Subcutaneous abdominal adipose tissue (tissue), 5 donors: ENCODE results near the gene CMIP.

Experiments used
- H3K27ac ChIP-seq: one replicate; pipeline ENCODE4 v1.7.0; 2013; ENCODE audit warnings: low read depth, mild to moderate bottlenecking, inconsistent platforms, low read length, moderate library complexity
- H3K27me3 ChIP-seq, 5 donors: one replicate each; pipeline ENCODE4 v1.7.0; 2013; ENCODE audit warnings: low read length in 5 of 5, inconsistent platforms in 1 of 5; ENCODE audit not compliant: control insufficient read depth in 5 of 5, insufficient read depth in 4 of 5
- H3K36me3 ChIP-seq, 5 donors: one replicate each; pipeline ENCODE4 v1.7.0; 2013; ENCODE audit warnings: low read length in 5 of 5; ENCODE audit not compliant: control insufficient read depth in 5 of 5, insufficient read depth in 5 of 5
- H3K4me1 ChIP-seq, 5 donors: one replicate each; pipeline ENCODE4 v1.7.0; 2013; ENCODE audit warnings: low read length in 5 of 5, mild to moderate bottlenecking in 3 of 5, moderate library complexity in 1 of 5; ENCODE audit not compliant: control insufficient read depth in 5 of 5, insufficient read depth in 5 of 5
- H3K4me3 ChIP-seq, 5 donors: one replicate each; pipeline ENCODE4 v1.7.0; 2013; ENCODE audit warnings: low read length in 5 of 5, low read depth in 1 of 5
- H3K9ac ChIP-seq, 5 donors: one replicate each; pipeline ENCODE4 v1.7.0; 2013; ENCODE audit warnings: low read length in 5 of 5, mild to moderate bottlenecking in 4 of 5, moderate library complexity in 3 of 5
- H3K9me3 ChIP-seq, 5 donors: one replicate each; pipeline ENCODE4 v1.7.0; 2013; ENCODE audit warnings: low read length in 5 of 5; ENCODE audit not compliant: control insufficient read depth in 5 of 5
- donor health status: healthy.
- donor health status: healthy.
- donor health status: healthy.
- donor health status: healthy.
- donor health status: healthy.

The CMIP gene

DNA sequence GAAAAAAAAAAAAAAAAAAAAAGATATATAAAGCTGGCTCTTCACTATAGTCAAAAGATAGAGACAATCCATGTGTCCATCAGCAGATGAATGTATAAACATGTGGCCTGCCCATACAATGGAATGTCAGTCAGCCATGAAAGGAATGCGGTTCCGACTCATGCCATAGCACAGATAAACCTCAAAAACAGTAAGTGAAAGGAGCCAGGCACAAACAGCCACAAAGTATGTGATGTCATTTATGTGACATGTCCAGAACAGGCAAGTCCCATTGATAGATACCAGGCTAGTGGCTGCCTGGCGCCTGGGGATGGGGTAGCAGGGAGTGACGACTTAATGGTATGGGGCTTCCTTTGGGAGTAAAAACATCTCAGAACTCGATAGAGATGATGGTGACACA lies 155.7 kb downstream of the CMIP start:
- Histone ChIP-seq H3K4me1 (peaks cover 5 to 31% (median 21%) of the 10 kb centered on the region in 5 donors), H3K27me3 (no peaks in the 10 kb centered on the region), H3K9ac (peak overlapping the region in 1 of 5 donors; percentile 10), H3K4me3 (peak overlapping the region in 1 of 5 donors; percentile 32), H3K27ac (no peak overlapping the region), H3K9me3 (no peaks in the 10 kb centered on the region), H3K36me3 (no peaks in the 10 kb centered on the region)

DNA sequence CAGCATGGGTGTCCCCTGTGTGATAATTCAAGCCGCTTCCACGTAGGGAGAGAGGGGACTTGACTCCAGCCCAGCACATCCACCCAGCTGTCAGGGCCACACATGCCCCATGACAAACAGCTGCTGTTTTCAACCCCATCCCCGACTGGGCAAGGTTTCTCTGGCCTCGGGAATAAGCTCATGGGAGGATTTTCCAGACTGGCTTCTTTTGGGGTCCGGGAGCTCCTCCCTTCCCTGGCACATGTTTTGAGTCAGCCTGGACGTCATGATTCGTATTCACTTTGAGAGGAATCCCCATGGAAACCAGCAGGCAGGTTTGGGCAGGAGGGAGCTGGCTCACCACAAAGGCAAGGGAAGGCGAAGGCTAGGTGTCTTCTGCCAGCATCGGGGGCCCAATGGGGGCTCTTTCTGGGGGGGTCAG lies 156.4 kb downstream of the CMIP start:
- no peaks in the 10 kb centered on the region for H3K9me3 ChIP-seq
- peaks cover 5 to 31% (median 21%) of the 10 kb centered on the region in 5 donors for H3K4me1 ChIP-seq
- no peaks in the 10 kb centered on the region for H3K27me3 ChIP-seq
- peak overlapping the region in 3 of 5 donors; percentile 10 to 38 (median 38) for H3K9ac ChIP-seq
- peak overlapping the region; percentile 69 for H3K27ac ChIP-seq
- H3K4me3 ChIP-seq = peak overlapping the region in 2 of 5 donors; percentile 21 to 32
- no peaks in the 10 kb centered on the region for H3K36me3 ChIP-seq

DNA sequence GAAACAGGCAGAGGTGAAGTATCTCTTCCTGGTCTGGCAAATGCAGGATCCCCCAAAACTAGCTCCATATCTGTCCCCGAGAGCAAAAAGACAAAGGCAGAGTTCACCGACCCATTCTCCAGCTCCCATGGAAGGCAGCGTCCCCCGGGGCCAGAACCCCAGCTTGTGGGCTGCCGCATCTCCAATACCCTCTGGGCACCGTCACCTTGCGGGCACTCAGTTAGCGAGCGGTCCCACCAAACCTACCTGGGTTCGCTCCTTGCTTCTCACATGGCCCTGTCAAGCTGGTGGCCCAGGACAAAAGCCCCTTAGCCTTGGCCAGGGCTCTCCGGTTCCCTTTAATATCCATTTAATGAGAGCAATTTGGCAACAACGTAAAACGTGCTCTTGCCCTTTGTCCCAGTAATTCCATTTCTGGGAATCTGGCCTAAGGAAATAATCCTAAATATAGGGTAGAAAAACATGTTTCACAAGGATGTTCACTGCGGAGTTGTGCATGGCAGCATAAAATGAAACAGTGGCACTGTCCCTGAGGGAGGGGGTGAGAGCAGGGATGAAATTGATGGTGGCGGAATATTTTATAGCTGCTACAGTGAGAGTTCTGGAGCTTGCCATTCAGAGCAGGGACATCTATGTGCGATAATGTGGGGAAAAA lies 157.1 kb downstream of the CMIP start:
- Histone ChIP-seq H3K27ac (peak overlapping the region; percentile 69), H3K9me3 (no peaks in the 10 kb centered on the region), H3K27me3 (no peaks in the 10 kb centered on the region), H3K36me3 (no peaks in the 10 kb centered on the region), H3K4me1 (peaks cover 5 to 35% (median 21%) of the 10 kb centered on the region in 5 donors), H3K4me3 (peak overlapping the region in 2 of 5 donors; percentile 8 to 21), H3K9ac (peak overlapping the region in 3 of 5 donors; percentile 38 to 39 (median 38))

DNA sequence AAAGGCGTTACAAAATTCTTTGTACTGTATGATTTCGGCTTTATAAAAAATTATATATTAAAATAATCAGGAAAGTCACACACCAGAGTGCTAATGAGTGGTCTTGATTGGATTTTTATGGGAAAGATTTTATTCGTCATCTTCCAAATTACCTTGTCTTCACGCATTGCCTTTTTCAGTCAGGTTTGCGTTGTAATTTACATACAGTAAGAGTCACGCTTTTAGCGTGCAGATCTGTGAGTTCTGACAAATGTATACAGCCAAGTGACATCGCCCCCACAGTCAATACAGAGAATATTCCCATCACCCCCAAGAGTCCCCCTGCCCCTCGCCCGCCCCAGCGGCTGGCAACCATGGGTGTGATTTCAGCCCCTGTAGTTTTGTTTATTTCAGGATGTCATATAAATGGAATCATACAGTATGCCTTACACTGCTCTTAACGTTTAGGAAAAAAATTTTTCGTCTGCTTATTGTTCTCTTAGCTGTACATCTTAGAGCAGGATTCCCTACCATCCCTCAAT lies 157.7 kb downstream of the CMIP start:
- Histone ChIP-seq H3K27me3 (no peaks in the 10 kb centered on the region), H3K36me3 (peaks cover 0 to 3% (median 0%) of the 10 kb centered on the region in 5 donors), H3K27ac (peak overlapping the region; percentile 23), H3K9me3 (no peaks in the 10 kb centered on the region), H3K9ac (peak overlapping the region in 1 of 5 donors; percentile 38), H3K4me1 (peaks cover 5 to 35% (median 21%) of the 10 kb centered on the region in 5 donors), H3K4me3 (no peak overlapping the region)

DNA sequence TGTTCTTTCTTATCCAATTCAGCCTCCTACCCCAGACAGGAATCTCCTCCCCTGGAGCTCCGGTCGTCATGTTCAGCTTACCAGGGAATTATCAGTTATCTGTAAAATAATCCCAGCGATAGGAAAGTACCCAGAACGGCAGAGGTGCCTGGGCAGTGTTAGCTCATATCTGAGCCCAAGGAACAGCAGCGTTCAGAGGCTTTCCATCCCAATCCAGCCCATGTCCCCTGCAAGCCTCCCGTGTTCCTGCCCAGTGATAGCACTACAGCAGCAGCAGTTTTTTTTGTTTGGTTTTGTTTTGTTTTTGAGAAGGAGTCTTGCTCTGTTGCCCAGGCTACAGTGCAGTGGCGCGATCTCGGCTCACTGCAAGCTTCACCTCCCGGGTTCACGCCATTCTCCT lies 158.2 kb downstream of the CMIP start:
- Histone ChIP-seq H3K36me3 (peaks cover 0 to 8% (median 4%) of the 10 kb centered on the region in 5 donors), H3K9ac (no peak overlapping the region), H3K9me3 (no peaks in the 10 kb centered on the region), H3K27me3 (no peaks in the 10 kb centered on the region), H3K4me3 (no peak overlapping the region), H3K4me1 (peaks cover 5 to 35% (median 21%) of the 10 kb centered on the region in 5 donors), H3K27ac (peak overlapping the region; percentile 23)

DNA sequence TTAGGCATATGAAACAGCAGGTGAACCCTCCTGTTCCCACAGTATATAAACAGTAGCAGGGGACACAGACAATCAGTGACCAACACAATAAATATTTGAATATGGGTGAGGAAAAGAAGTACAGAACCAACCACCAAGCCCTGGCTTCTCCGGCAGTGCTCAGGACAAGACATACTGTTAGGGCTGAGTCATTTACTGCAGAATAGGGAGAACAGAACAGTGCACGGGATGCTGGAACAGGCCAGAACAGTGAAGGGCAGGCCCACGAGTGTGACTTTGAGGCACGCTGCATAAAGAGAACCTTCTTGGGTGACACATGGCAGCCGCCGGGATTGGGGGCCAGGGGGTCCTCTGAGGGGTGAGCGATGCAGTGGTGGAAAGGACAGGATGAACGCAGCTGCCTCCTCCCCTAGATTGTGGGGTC lies 160.4 kb downstream of the CMIP start:
- Histone ChIP-seq H3K36me3 (peaks cover 0 to 12% (median 6%) of the 10 kb centered on the region in 5 donors), H3K4me3 (no peak overlapping the region), H3K27ac (no peak overlapping the region), H3K9ac (no peak overlapping the region), H3K27me3 (no peaks in the 10 kb centered on the region), H3K9me3 (no peaks in the 10 kb centered on the region), H3K4me1 (peaks cover 9 to 41% (median 38%) of the 10 kb centered on the region in 5 donors)

DNA sequence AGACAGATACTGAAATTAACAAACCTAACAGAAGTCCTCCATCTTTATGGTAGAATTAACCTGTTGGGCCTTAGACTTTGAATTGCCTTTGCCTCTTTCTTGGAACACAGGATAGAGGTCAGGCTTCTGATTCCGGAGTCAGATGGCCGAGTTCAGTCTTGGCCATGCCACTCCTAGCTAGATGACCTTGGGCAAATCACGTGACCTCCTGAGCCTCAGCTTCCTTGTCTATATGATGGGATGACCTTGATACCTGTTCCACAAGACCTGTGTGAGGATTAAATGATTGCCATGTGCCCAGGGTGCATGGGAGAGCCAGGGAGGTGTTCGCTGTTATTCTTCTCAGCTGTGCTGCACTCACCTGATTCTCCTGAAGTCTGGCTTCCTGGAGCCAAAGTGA lies 161.4 kb downstream of the CMIP start:
- H3K9me3 ChIP-seq = no peaks in the 10 kb centered on the region
- peaks cover 16 to 43% (median 41%) of the 10 kb centered on the region in 5 donors for H3K4me1 ChIP-seq
- H3K4me3 ChIP-seq = no peak overlapping the region
- H3K27me3 ChIP-seq = no peaks in the 10 kb centered on the region
- H3K36me3 ChIP-seq = peaks cover 0 to 16% (median 6%) of the 10 kb centered on the region in 5 donors
- no peak overlapping the region for H3K27ac ChIP-seq
- H3K9ac ChIP-seq = no peak overlapping the region

DNA sequence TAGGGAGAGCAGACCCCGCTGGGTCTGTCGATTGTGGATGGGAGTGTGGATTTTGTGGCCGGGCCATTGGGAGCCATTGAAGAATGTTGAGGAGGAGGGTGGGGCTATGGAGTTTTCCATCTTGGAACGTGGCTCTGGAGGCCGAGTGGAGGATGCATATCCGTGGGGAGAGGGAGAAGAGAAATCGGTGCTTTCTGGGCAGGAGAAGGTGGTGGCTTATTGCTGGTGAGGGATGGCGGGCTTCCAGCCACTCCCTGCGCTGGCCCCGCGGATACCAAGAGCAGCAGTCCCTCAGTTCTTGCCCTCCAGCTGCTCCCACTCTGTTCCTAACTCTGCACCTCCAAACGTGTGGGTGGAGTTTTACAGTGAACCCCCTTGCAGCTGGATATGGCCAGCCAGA lies 162.4 kb downstream of the CMIP start:
- Histone ChIP-seq H3K9me3 (no peaks in the 10 kb centered on the region), H3K27me3 (no peaks in the 10 kb centered on the region), H3K4me3 (no peak overlapping the region), H3K27ac (no peak overlapping the region), H3K9ac (no peak overlapping the region), H3K36me3 (peaks cover 0 to 16% (median 6%) of the 10 kb centered on the region in 5 donors), H3K4me1 (peaks cover 10 to 43% (median 41%) of the 10 kb centered on the region in 5 donors)

DNA sequence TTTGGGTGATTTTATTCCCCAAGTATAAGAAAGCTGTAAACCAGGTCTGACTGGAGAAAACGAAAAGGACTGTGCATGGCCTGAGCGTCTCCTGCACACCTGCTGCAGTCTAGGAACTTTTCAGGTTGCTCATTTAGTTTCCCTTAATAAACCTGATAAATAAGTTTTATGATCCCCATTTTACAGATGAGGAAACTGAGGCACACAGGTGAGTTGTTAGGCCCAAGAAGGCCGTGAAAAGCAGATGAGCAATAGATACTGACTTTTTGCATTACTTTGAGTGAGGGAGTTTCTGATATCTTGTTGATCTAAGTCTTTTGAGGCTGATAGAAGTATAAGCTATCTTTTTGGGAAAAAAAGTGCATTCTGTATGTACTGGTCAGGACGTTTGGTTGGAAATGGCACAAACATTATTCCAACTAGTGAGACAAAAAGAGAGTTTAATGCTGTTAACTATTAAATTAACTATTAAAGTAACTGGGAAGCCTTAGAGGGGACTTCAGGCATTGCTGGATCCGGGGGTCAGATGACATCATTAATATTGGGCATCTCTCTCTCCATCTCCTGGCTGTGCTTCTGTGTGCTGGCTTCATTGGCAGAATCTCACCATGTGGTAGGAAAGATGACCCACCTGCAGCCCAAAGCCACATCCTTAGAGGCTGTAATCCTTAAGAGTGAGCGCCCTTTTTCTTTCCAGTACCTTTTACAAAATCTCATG lies 163.4 kb downstream of the CMIP start:
- Histone ChIP-seq H3K4me1 (peaks cover 17 to 48% (median 42%) of the 10 kb centered on the region in 5 donors), H3K27ac (peak overlapping the region; percentile 55), H3K27me3 (no peaks in the 10 kb centered on the region), H3K4me3 (no peak overlapping the region), H3K36me3 (peaks cover 0 to 16% (median 6%) of the 10 kb centered on the region in 5 donors), H3K9me3 (no peaks in the 10 kb centered on the region), H3K9ac (no peak overlapping the region)
